ENCODE results near the gene SLC24A4. TPM values are rescaled to one million over a fixed set of nuclear protein-coding genes. Genes with fewer than 3 reads are reported as not detected.

The SLC24A4 gene
- polyA plus RNA-seq, 1 donor (not counting 4 experiments of a cell fraction or from before 2014, with no cell fraction given) = 0.10 TPM

DNA sequence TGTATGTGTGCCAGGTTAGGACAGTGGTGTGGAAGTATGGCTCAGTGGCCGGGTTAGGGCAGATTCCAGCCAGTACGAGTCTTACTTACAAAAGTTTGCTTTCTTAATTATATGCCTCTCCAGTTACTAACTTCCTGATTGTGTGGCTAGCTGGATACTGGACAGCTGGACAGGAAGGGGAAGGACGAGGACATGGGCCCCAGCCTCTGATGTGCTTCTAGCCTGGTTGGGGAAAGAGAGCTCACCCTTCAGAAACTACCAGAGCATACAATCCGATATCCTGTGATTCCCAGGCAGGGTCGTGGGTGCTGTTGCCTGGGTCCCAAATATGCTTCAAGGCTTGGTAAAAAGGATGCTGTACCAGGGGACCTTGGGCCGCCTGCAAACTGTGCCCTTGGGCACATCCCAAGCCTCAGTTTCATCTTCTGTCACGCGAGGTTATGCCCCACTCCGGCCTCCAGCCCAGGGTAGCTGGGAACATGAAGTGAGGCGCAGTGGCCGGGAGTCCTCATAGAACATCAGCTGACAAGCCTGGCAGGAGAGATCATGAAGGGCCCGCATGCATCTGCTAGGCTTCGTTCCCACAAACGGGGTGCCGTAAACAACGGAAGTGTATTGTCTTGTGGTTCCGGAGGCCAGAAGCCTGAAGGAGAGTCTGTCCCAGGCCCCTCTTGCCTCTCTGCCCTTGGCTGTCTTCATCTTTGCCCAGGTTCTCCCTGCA lies 167.4 kb downstream of the SLC24A4 start:
- no peak overlapping the region for H2AFZ ChIP-seq (ENCODE audit: control insufficient read depth, low read length)
- TF ChIP-seq EZH2 (IDR thresholded peaks at IDR 0.05; ENCODE audit: low read length) = no peak
- TF ChIP-seq, protein P1, sequence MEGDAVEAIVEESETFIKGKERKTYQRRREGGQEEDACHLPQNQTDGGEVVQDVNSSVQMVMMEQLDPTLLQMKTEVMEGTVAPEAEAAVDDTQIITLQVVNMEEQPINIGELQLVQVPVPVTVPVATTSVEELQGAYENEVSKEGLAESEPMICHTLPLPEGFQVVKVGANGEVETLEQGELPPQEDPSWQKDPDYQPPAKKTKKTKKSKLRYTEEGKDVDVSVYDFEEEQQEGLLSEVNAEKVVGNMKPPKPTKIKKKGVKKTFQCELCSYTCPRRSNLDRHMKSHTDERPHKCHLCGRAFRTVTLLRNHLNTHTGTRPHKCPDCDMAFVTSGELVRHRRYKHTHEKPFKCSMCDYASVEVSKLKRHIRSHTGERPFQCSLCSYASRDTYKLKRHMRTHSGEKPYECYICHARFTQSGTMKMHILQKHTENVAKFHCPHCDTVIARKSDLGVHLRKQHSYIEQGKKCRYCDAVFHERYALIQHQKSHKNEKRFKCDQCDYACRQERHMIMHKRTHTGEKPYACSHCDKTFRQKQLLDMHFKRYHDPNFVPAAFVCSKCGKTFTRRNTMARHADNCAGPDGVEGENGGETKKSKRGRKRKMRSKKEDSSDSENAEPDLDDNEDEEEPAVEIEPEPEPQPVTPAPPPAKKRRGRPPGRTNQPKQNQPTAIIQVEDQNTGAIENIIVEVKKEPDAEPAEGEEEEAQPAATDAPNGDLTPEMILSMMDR (optimal IDR thresholded peaks at IDR 0.05 in 1 of 3, IDR thresholded peaks at IDR 0.05 in 1 of 3, conservative IDR thresholded peaks at IDR 0.05 in 1 of 3; ENCODE audit: extremely low read depth in 1 of 3, insufficient read depth in 2 of 3, low read length in 3 of 3) = no peak
- DNase-seq (ENCODE audit: low read depth, low spot score) = no peak
- FAIRE-seq = no peak
- no peaks in the 10 kb centered on the region for H3K27me3 ChIP-seq (ENCODE audit: control insufficient read depth, extremely low read depth, insufficient read depth, low read length)
- H3K9me3 ChIP-seq (ENCODE audit: control insufficient read depth, low read depth, low read length) = no peaks in the 10 kb centered on the region
- H3K4me3 ChIP-seq (ENCODE audit: control insufficient read depth in 2 of 3, extremely low read depth in 1 of 3, insufficient read depth in 2 of 3, low read depth in 1 of 3, low read length in 3 of 3) = no peak overlapping the region
- H3K79me2 ChIP-seq (ENCODE audit: control insufficient read depth, insufficient read depth, low read length) = no peaks in the 10 kb centered on the region
- H3K36me3 ChIP-seq (ENCODE audit: control insufficient read depth in 2 of 2, extremely low read depth in 1 of 2, insufficient read depth in 2 of 2, low read length in 2 of 2) = no peaks in the 10 kb centered on the region
- no peak overlapping the region for H3K9ac ChIP-seq (ENCODE audit: control insufficient read depth, extremely low read depth, insufficient read depth, low read length)
- no peak overlapping the region for H3K27ac ChIP-seq (ENCODE audit: control insufficient read depth, insufficient read depth, low read length)
- H3K4me1 ChIP-seq (ENCODE audit: control insufficient read depth, extremely low read depth, insufficient read depth, low read length) = no peaks in the 10 kb centered on the region
- H4K20me1 ChIP-seq (ENCODE audit: control insufficient read depth, extremely low read depth, insufficient read depth, low read length) = no peaks in the 10 kb centered on the region
- no peaks in the 10 kb centered on the region for H3K9me1 ChIP-seq (ENCODE audit: control insufficient read depth, extremely low read depth, insufficient read depth, low read length)
- H3K4me2 ChIP-seq (ENCODE audit: control insufficient read depth, extremely low read depth, insufficient read depth, low read depth, low read length) = no peak overlapping the region
- dilution Hi-C loops (cut with MboI; ENCODE audit: extremely low pct_ligation_motif_present, low sequenced_read_pairs) = no loop called here

DNA sequence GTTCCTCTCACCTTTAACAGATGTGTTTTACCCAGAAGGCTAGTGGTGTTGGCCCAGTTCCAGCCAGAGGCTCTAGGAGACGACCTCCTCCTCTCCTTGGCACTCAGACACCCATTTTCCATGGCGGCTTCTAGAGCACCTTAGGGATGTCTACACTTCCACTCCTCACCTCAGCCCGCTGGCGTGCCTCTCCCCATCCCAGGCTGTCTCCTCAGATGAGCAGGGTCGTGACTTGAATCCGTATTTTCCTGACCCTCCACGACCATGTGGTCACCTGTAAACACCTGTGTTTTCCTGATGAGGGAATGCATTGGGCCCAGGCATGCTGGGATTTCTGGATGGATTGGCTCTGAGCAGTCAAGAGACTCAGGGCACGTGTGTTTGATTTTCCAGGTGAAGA lies 168.8 kb downstream of the SLC24A4 start:
- Histone ChIP-seq H3K4me1 (ENCODE audit: control insufficient read depth, extremely low read depth, insufficient read depth, low read length) (no peaks in the 10 kb centered on the region), H4K20me1 (ENCODE audit: control insufficient read depth, extremely low read depth, insufficient read depth, low read length) (no peaks in the 10 kb centered on the region), H3K9me3 (ENCODE audit: control insufficient read depth, low read depth, low read length) (no peaks in the 10 kb centered on the region), H3K4me3 (ENCODE audit: control insufficient read depth in 2 of 3, extremely low read depth in 1 of 3, insufficient read depth in 2 of 3, low read depth in 1 of 3, low read length in 3 of 3) (no peak overlapping the region), H3K9ac (ENCODE audit: control insufficient read depth, extremely low read depth, insufficient read depth, low read length) (no peak overlapping the region), H3K79me2 (ENCODE audit: control insufficient read depth, insufficient read depth, low read length) (no peaks in the 10 kb centered on the region), H2AFZ (ENCODE audit: control insufficient read depth, low read length) (no peak overlapping the region), H3K9me1 (ENCODE audit: control insufficient read depth, extremely low read depth, insufficient read depth, low read length) (no peaks in the 10 kb centered on the region), H3K4me2 (ENCODE audit: control insufficient read depth, extremely low read depth, insufficient read depth, low read depth, low read length) (no peak overlapping the region), H3K27ac (ENCODE audit: control insufficient read depth, insufficient read depth, low read length) (no peak overlapping the region), H3K27me3 (ENCODE audit: control insufficient read depth, extremely low read depth, insufficient read depth, low read length) (no peaks in the 10 kb centered on the region), H3K36me3 (ENCODE audit: control insufficient read depth in 2 of 2, extremely low read depth in 1 of 2, insufficient read depth in 2 of 2, low read length in 2 of 2) (no peaks in the 10 kb centered on the region)
- TF ChIP-seq, protein P1 (optimal IDR thresholded peaks at IDR 0.05 in 1 of 3, IDR thresholded peaks at IDR 0.05 in 1 of 3, conservative IDR thresholded peaks at IDR 0.05 in 1 of 3; ENCODE audit: extremely low read depth in 1 of 3, insufficient read depth in 2 of 3, low read length in 3 of 3) = no peak
- dilution Hi-C loops (cut with MboI; ENCODE audit: extremely low pct_ligation_motif_present, low sequenced_read_pairs) = no loop called here
- DNase-seq (ENCODE audit: low read depth, low spot score) (no peak), FAIRE-seq (no peak)
